Measurements from ENCODE around the gene CCDC34.

CCDC34 gene

GRCh38 chr11:27300974-27301373 lies 62.0 kb downstream of the CCDC34 start:
- H3K4me3 ChIP-seq (ENCODE audit: low read depth, low read length), result no peak overlapping the region
- no peak for TF ChIP-seq CTCF (IDR thresholded peaks at IDR 0.05; ENCODE audit: low read depth, low read length, missing control alignments)
- DNase-seq (ENCODE audit: low read depth), result no peak

GRCh38 chr11:27297616-27298015 lies 65.4 kb downstream of the CCDC34 start:
- no peak for TF ChIP-seq CTCF (IDR thresholded peaks at IDR 0.05; ENCODE audit: low read depth, low read length, missing control alignments)
- H3K4me3 ChIP-seq (ENCODE audit: low read depth, low read length), result no peak overlapping the region
- no peak for DNase-seq (ENCODE audit: low read depth)

- H3K4me3 ChIP-seq (ENCODE audit: low read depth, low read length), result no peak overlapping the region
- DNase-seq (ENCODE audit: low read depth), result peak; percentile 22
- peak; percentile 61 for TF ChIP-seq CTCF (IDR thresholded peaks at IDR 0.05; ENCODE audit: low read depth, low read length, missing control alignments)
These were observed 66.5 kb downstream of the CCDC34 start for GRCh38 chr11:27296497-27296896.

GRCh38 chr11:27295928-27296327 lies 67.1 kb downstream of the CCDC34 start:
- H3K4me3 ChIP-seq (ENCODE audit: low read depth, low read length), result no peak overlapping the region
- no peak for TF ChIP-seq CTCF (IDR thresholded peaks at IDR 0.05; ENCODE audit: low read depth, low read length, missing control alignments)
- no peak for DNase-seq (ENCODE audit: low read depth)

- no peak for TF ChIP-seq CTCF (IDR thresholded peaks at IDR 0.05; ENCODE audit: low read depth, low read length, missing control alignments)
- no peak for DNase-seq (ENCODE audit: low read depth)
- no peak overlapping the region for H3K4me3 ChIP-seq (ENCODE audit: low read depth, low read length)
These were observed 68.4 kb downstream of the CCDC34 start for GRCh38 chr11:27294654-27295053.

GRCh38 chr11:27293515-27294417 lies 69.2 kb downstream of the CCDC34 start:
- H3K4me3 ChIP-seq (ENCODE audit: low read depth, low read length), result no peak overlapping the region
- TF ChIP-seq CTCF (IDR thresholded peaks at IDR 0.05; ENCODE audit: low read depth, low read length, missing control alignments), result no peak
- no peak for DNase-seq (ENCODE audit: low read depth)

- TF ChIP-seq CTCF (IDR thresholded peaks at IDR 0.05; ENCODE audit: low read depth, low read length, missing control alignments), result no peak
- DNase-seq (ENCODE audit: low read depth), result no peak
- no peak overlapping the region for H3K4me3 ChIP-seq (ENCODE audit: low read depth, low read length)
These were observed 70.4 kb downstream of the CCDC34 start for GRCh38 chr11:27292637-27293010.

Data from GM12864 (cell line).